Lower leg skin (tissue), 4 donors: Measurements from ENCODE around the gene WNT9B. TPM values are rescaled to one million over a fixed set of nuclear protein-coding genes. Genes with fewer than 3 reads are reported as not detected.
"Not testable (repeated sequence)": the region's sequence is repeated elsewhere in the genome, so short reads cannot be mapped to it uniquely, and the experiment has no call there.

ENCODE experiments used
- DNase-seq, 2 donors: peaks; one replicate each; pipeline ENCODE4 v3.0.0-alpha.2; 2019; ENCODE audit warnings: low spot score in 2 of 2
- H3K4me3 ChIP-seq: fragments of 200-600 bp; sonication (generic); 2 replicates; pipeline ENCODE4 v1.5.1; 2017; ENCODE audit warnings: mild to moderate bottlenecking, low read depth; ENCODE audit not compliant: poor library complexity, severe bottlenecking
- POLR2A ChIP-seq, 2 donors: fragments of 450-650 bp; IDR thresholded peaks; one replicate each; pipeline ENCODE4 v1.6.1; 2016 to 2017; ENCODE audit warnings: antibody characterized with exemption in 2 of 2, mild to moderate bottlenecking in 1 of 2, moderate library complexity in 1 of 2
- WGBS, 2 donors: methylation state at CpG; one replicate each; pipeline ENCODE4 v1.1.5; 2018; 5-methylcytosine and 5-hydroxymethylcytosine counted together
- intact Hi-C: fragments of 100-400 bp; cut with DNase I; formaldehyde crosslinking; loops from one replicate; pipeline ENCODE4 v1.15.0; 2023; ENCODE audit warnings: low total_unique reads
- total RNA-seq, 4 donors: library from RNA; depleted of rRNA; stranded (reverse); fragments of >200 nt; gene quantifications; one replicate each; pipeline ENCODE4 v1.1.0, GENCODE V29; 2016
- TF ChIP-seq, protein P1 (sequence below), 3 donors: fragments of 450-650 bp; IDR thresholded peaks; one replicate each; pipeline ENCODE4 v1.5.1; 2016; ENCODE audit warnings: antibody characterized with exemption in 3 of 3, mild to moderate bottlenecking in 3 of 3, moderate library complexity in 2 of 3

WNT9B gene
- total RNA-seq, 4 donors from 2014 or later, result 0.75 to 1.1 (median 0.86) TPM

DNA sequence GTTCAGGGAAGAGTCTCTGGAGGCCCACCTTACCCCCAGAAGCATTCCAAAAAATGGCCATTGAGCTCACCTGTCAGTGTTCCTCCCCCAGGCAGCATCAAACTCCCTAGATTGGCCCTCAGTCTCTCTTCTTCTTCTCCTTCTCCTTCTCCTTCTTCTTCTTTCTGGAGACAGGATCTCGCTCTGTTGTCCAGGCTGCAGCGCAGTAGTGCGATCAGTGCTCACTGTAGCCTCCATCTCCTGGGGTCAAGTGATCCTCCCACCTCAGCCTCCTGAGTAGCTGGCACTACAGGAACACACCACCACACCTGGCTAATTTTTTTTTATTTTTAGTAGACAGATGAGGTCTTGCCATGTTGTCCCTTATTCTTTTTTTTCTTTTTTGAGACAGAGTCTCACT is 16.5 kb upstream of the WNT9B start:
- 99 to 100% methylated on average over 3 of the region's 3 CpGs for WGBS, 2 donors
- no peak for DNase-seq
- intact Hi-C loops, result no loop called here
- no peak overlapping the region for H3K4me3 ChIP-seq
- TF ChIP-seq, protein P1, sequence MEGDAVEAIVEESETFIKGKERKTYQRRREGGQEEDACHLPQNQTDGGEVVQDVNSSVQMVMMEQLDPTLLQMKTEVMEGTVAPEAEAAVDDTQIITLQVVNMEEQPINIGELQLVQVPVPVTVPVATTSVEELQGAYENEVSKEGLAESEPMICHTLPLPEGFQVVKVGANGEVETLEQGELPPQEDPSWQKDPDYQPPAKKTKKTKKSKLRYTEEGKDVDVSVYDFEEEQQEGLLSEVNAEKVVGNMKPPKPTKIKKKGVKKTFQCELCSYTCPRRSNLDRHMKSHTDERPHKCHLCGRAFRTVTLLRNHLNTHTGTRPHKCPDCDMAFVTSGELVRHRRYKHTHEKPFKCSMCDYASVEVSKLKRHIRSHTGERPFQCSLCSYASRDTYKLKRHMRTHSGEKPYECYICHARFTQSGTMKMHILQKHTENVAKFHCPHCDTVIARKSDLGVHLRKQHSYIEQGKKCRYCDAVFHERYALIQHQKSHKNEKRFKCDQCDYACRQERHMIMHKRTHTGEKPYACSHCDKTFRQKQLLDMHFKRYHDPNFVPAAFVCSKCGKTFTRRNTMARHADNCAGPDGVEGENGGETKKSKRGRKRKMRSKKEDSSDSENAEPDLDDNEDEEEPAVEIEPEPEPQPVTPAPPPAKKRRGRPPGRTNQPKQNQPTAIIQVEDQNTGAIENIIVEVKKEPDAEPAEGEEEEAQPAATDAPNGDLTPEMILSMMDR (IDR thresholded peaks at IDR 0.05), result no peak
- no peak for TF ChIP-seq POLR2A (IDR thresholded peaks at IDR 0.05)

GRCh38 chr17:46836500-46836899 is 14.9 kb upstream of the WNT9B start:
- H3K4me3 ChIP-seq, result no peak overlapping the region
- intact Hi-C loops, result no loop called here
- DNase-seq, result no peak
- WGBS, 2 donors, result 73 to 81% methylated on average over 2 of the region's 2 CpGs
- no peak for TF ChIP-seq POLR2A (IDR thresholded peaks at IDR 0.05)
- TF ChIP-seq, protein P1 (IDR thresholded peaks at IDR 0.05), result no peak

- intact Hi-C loops, result no loop called here
- H3K4me3 ChIP-seq, result no peak overlapping the region
- no peak for DNase-seq
- TF ChIP-seq, protein P1 (IDR thresholded peaks at IDR 0.05), result no peak
- TF ChIP-seq POLR2A (IDR thresholded peaks at IDR 0.05), result no peak
- WGBS, 2 donors, result 75 to 81% methylated on average over 4 of the region's 4 CpGs
Measured at GRCh38 chr17:46837521-46837920, 13.9 kb upstream of the WNT9B start.

DNA sequence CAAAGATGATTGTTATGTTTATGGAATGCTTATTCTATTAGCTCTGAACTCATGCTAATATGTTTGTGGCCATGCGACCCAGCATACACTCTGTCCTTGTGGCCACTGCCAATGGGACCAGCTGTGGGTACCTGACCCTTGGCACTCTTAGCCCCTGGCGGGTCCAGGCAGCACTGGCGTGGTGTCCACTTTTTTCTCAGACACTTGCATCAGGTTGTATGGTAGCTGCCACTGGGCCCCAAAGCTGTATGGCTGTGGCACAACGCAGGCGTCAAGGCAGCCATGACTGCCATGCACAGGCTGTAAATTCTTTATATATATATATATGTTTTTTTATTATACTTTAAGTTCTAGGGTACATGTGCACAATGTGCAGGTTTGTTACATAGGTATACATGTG is 12.2 kb upstream of the WNT9B start:
- H3K4me3 ChIP-seq, result no peak overlapping the region
- no peak for DNase-seq
- intact Hi-C loops, result no loop called here
- 92 to 97% methylated on average over 5 of the region's 5 CpGs for WGBS, 2 donors
- TF ChIP-seq, protein P1 (IDR thresholded peaks at IDR 0.05), result no peak
- TF ChIP-seq POLR2A (IDR thresholded peaks at IDR 0.05), result no peak

DNA sequence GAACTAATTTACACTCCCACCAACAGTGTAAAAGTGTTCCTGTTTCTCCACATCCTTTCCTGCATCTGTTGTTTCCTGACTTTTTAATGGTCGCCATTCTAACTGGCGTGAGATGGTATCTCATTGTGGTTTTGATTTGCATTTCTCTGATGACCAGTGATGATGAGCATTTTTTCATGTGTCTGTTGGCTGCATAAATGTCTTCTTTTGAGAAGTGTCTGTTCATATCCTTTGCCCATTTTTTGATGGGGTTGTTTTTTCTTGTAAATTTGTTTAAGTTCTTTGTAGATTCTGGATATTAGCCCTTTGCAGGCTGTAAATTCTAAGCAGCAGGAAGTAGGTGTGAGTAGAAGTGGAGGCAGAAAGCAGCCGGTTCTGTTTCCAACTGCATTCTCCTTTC is 10.8 kb upstream of the WNT9B start:
- 59 to 65% methylated on average over 3 of the region's 3 CpGs for WGBS, 2 donors
- H3K4me3 ChIP-seq, DNase-seq, intact Hi-C loops: not testable (repeated sequence)

DNA sequence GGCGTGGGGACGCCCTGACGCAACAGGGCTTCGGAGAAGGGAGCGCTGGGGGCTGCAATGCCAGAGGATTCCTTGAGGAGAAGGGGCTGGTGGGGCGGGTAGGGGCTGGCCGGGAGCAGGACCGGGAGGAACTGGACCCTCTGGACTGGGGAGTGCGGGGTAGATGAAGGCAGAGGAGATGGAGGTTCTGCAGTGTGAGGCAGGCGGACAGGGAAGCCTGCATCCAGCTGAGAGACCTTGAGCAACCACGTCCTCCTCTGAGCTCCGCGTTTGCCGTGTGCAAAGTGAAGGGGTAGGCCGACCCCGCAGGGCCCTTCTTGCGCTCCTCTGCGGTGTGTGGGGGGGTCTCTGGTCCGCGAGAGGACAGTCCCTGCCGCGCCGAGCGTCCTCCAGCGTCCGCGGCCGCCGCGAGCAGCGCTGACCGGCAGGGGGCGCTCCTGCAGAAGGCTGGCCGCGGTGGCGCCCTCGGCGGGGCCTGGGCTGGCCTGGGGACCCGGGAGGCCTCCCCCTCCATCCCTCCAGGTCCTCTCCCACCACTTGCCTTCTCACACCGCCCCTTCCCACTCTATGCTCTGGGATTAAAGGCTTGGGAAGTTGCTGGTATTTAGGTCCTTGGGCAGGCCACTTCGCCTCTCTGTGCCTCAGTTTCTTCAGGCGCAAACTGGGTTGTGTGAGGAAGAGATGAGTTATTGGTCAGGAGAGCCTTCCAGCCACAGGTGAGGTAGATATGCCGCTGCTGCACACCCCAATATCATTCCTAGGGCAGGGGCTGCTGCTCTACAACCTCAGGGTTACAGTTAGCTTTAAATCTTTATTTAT is 9.6 kb upstream of the WNT9B start:
- no peak for DNase-seq
- intact Hi-C loops, result no loop called here
- TF ChIP-seq POLR2A (IDR thresholded peaks at IDR 0.05), result no peak
- TF ChIP-seq, protein P1 (IDR thresholded peaks at IDR 0.05), result no peak
- WGBS, 2 donors, result 20 to 30% methylated on average over 30 to 40 of the region's 43 CpGs
- no peak overlapping the region for H3K4me3 ChIP-seq
